Brain microvascular endothelial cell (primary cell): ENCODE measurements around the gene RGS5.

Source experiments
- DNase-seq: peaks from one replicate; pipeline ENCODE4 v3.0.0-alpha.2; 2020
- H3K27ac ChIP-seq: fragments of 250-450 bp; sonication (Bioruptor Pico); 2 replicates; pipeline ENCODE4 v1.5.1; 2020; ENCODE audit warnings: mild to moderate bottlenecking, moderate library complexity
- H3K27me3 ChIP-seq: fragments of 250-450 bp; sonication (Bioruptor Pico); replicated peaks from 2 replicates; pipeline ENCODE4 v1.5.1; 2020; ENCODE audit warnings: mild to moderate bottlenecking
- H3K36me3 ChIP-seq: fragments of 250-450 bp; sonication (Bioruptor Pico); replicated peaks from 2 replicates; pipeline ENCODE4 v1.5.1; 2020; ENCODE audit warnings: mild to moderate bottlenecking
- H3K4me3 ChIP-seq: 2 replicates; pipeline ENCODE4 v1.5.1; 2011; ENCODE audit warnings: low read depth, mild to moderate bottlenecking, control low read depth, low read length, moderate library complexity
- CTCF ChIP-seq: IDR thresholded peaks from 2 replicates; pipeline ENCODE4 v1.5.1; 2011; ENCODE audit warnings: low read depth, mild to moderate bottlenecking, moderate library complexity, low read length, control low read depth, inconsistent platforms; ENCODE audit errors: missing control alignments
- in situ Hi-C: cut with HindIII; loops from 2 replicates; pipeline ENCODE4 v1.10.0; 2017; ENCODE audit warnings: low sequenced_read_pairs, low pct_ligation_motif_present

RGS5 gene

GRCh38 chr1:163161337-163161736 lies 41.4 kb downstream of the RGS5 start:
- no peak overlapping the region for H3K27ac ChIP-seq
- in situ Hi-C loops = no loop called here

DNA sequence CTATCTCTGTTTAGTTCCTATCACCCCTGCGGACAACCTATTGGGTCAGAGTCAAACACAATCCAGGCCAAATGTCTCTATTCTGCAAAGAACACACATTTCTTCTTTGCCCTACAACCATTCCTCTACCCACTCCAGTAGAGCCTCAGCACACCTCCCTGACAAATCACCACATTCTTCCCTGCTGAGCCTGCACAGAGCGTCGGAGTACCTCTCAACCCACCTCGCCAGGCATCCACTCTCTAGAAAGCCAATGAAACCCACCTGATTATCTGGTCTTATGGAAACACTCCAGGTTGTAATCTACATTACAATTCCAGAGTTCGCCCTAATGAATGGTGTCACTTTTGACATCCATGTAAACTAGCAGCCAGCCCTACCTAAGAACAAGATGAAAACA lies 47.1 kb downstream of the RGS5 start:
- TF ChIP-seq CTCF = no peak
- Histone ChIP-seq H3K27me3 (no peaks in the 10 kb centered on the region), H3K4me3 (no peak overlapping the region), H3K27ac (no peak overlapping the region), H3K36me3 (no peaks in the 10 kb centered on the region)
- in situ Hi-C loops = no loop called here
- no peak for DNase-seq

More at GRCh38 chr1:163161337-163161736, 41.4 kb downstream of the RGS5 start:
- DNase-seq = no peak
- no peak for TF ChIP-seq CTCF
- no peaks in the 10 kb centered on the region for H3K36me3 ChIP-seq
- H3K27me3 ChIP-seq = no peaks in the 10 kb centered on the region
- H3K4me3 ChIP-seq = no peak overlapping the region

DNA sequence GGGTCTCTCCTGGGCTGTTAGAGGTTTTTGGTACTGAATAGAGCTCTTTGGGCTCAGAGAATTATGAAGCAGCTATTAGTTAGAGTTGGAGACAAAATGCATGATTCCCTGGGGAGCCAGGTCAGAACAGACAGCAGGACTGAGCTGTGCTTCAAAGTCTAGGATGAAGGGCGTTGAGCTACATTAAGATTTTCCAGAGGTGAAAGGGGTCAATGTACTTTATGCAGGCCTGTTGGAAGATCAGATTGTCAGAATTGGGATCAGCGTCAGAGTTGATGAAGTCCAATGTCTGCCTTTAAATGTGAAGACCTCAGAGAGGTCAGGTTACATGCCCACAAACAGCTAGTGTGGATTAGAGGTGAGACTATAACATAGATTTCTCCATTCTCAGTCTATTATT lies 53.8 kb downstream of the RGS5 start:
- DNase-seq = no peak
- H3K4me3 ChIP-seq = no peak overlapping the region
- no peak overlapping the region for H3K27ac ChIP-seq
- no peak for TF ChIP-seq CTCF
- H3K36me3 ChIP-seq = no peaks in the 10 kb centered on the region
- in situ Hi-C loops = no loop called here
- no peaks in the 10 kb centered on the region for H3K27me3 ChIP-seq

DNA sequence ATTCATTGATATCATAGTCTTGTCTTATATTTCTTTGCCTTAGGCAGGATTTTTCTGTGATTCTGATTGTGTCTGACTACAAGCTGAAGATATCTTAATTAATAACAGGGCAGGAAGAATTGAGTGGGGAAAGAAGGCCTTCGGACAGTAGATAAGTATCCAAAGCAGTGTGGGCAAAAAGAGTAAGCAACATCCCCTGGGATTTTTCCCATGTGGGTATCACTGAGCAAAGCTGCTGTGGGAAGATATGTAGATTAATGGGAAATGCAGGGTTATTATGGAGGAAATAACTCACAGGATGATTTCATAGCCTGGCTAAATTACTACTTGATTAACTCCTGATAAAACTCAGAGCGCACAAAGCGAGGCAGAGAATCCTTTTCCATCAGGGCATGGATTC lies 55.7 kb downstream of the RGS5 start:
- DNase-seq = no peak
- Histone ChIP-seq H3K36me3 (no peaks in the 10 kb centered on the region), H3K27ac (no peak overlapping the region), H3K4me3 (no peak overlapping the region), H3K27me3 (no peaks in the 10 kb centered on the region)
- no peak for TF ChIP-seq CTCF
- in situ Hi-C loops = no loop called here

GRCh38 chr1:163145435-163145834 lies 57.3 kb downstream of the RGS5 start:
- no peak for DNase-seq
- no peak for TF ChIP-seq CTCF
- Histone ChIP-seq H3K27ac (no peak overlapping the region), H3K4me3 (no peak overlapping the region), H3K36me3 (no peaks in the 10 kb centered on the region), H3K27me3 (no peaks in the 10 kb centered on the region)
- in situ Hi-C loops = no loop called here

- Histone ChIP-seq H3K36me3 (no peaks in the 10 kb centered on the region), H3K27me3 (no peaks in the 10 kb centered on the region), H3K27ac (no peak overlapping the region), H3K4me3 (no peak overlapping the region)
- in situ Hi-C loops = no loop called here
- DNase-seq = no peak
- TF ChIP-seq CTCF = no peak
These were observed 58.3 kb downstream of the RGS5 start for GRCh38 chr1:163144418-163144817.
